HFFc6 (cell line): ENCODE data around the gene PLCB3. TPM values are rescaled to one million over a fixed set of nuclear protein-coding genes. Genes with fewer than 3 reads are reported as not detected.
"Not testable (repeated sequence)": the region's sequence is repeated elsewhere in the genome, so short reads cannot be mapped to it uniquely, and the experiment has no call there.

Source experiments
- DNase-seq: peaks from one replicate; pipeline ENCODE4 v3.0.0-alpha.2; 2018
- H3K27ac Mint-ChIP-seq: 2 replicates; pipeline ENCODE4 v1.8.0; 2020; ENCODE audit warnings: mild to moderate bottlenecking, mixed read lengths
- H3K27me3 Mint-ChIP-seq: 2 replicates; pipeline ENCODE4 v1.8.0; 2021; ENCODE audit warnings: mild to moderate bottlenecking, moderate library complexity, mixed read lengths; ENCODE audit not compliant: insufficient read depth
- H3K36me3 Mint-ChIP-seq: 2 replicates; pipeline ENCODE4 v1.8.0; 2021; ENCODE audit warnings: low read depth, mixed read lengths
- H3K4me1 Mint-ChIP-seq: 2 replicates; pipeline ENCODE4 v1.8.0; 2020; ENCODE audit warnings: low read depth, mixed read lengths
- H3K4me3 Mint-ChIP-seq: 2 replicates; pipeline ENCODE4 v1.8.0; 2020; ENCODE audit warnings: mild to moderate bottlenecking, moderate library complexity, mixed read lengths
- H3K9me3 Mint-ChIP-seq: 2 replicates; pipeline ENCODE4 v1.8.0; 2020; ENCODE audit warnings: mild to moderate bottlenecking, mixed read lengths
- CTCF ChIP-seq: fragments of 200-600 bp; sonication (generic); IDR thresholded peaks from 2 replicates; pipeline ENCODE4 v1.5.0; 2021; ENCODE audit warnings: antibody characterized with exemption, mild to moderate bottlenecking
- total RNA-seq, 6 experiments: library from RNA; stranded (reverse); fragmentation: NEBNext Ultra II Directional; extraction: Animal tissue kit (Norgen Biotek cat#: 25700); gene quantifications; 2 replicates in 1 of 6; 3 replicates in 5 of 6; pipeline ENCODE4 v1.2.3, GENCODE V29; 2021

PLCB3 gene
- total RNA-seq, 6 experiments from 2014 or later: 48.1 to 58.0 (median 51.8) TPM

DNA sequence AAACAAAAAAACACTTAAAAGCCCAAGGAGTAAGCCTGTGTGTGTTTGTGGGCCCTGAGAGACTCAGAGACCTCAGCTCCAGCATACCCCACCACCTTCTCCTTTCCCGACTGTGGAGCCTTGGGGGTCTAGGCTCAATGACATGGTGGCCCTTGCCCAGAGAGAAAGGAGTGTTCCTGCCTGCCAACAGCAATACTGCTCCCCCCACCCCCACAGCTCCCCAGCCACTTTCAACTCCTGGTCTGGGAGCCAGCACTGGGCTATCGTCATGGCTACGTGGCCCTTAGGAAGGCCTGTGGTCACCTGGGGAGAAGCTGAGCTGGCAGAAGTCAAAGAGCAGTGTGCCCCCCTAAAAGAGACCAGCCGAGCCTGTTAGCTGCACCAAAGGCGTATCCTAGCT is 7.2 kb upstream of the PLCB3 start:
- Mint-ChIP-seq H3K4me3 (peak overlapping the region; percentile 90), H3K4me1 (peaks cover 38% of the 10 kb centered on the region), H3K36me3 (peaks cover 16% of the 10 kb centered on the region), H3K27ac (peak overlapping the region; percentile 70), H3K27me3 (peaks cover 4% of the 10 kb centered on the region), H3K9me3 (no peaks in the 10 kb centered on the region)
- no peak for DNase-seq
- no peak for TF ChIP-seq CTCF

GRCh38 chr11:64244966-64245365 is 6.4 kb upstream of the PLCB3 start:
- H3K27me3 Mint-ChIP-seq: peaks cover 4% of the 10 kb centered on the region
- H3K4me3 Mint-ChIP-seq: peak overlapping the region; percentile 95
- H3K36me3 Mint-ChIP-seq: peaks cover 16% of the 10 kb centered on the region
- H3K27ac Mint-ChIP-seq: peak overlapping the region; percentile 95
- no peak for TF ChIP-seq CTCF
- peaks cover 36% of the 10 kb centered on the region for H3K4me1 Mint-ChIP-seq
- no peaks in the 10 kb centered on the region for H3K9me3 Mint-ChIP-seq
- no peak for DNase-seq

DNA sequence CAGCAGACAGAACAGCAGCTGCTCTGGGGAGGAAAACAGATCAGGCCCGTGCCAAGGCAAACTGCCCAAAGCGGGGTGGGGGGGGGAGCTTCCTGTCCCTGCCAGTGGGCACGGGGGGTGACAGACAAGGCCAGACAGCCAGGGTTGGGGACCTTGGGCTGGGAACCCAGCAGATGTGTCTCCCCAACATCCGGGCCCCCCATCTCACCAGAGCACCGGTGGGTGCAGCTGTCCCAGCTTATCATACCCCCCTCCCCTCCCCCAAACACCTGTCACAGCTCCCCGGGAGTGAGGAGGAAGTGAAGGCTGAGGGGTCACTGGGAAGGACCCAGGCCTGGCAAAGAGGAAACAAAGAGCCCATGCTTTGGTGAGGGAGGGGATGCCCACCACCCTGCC is 5.9 kb upstream of the PLCB3 start:
- no peak for DNase-seq
- peak overlapping the region; percentile 95 for H3K4me3 Mint-ChIP-seq
- TF ChIP-seq CTCF: no peak
- no peaks in the 10 kb centered on the region for H3K9me3 Mint-ChIP-seq
- H3K27me3 Mint-ChIP-seq: peaks cover 4% of the 10 kb centered on the region
- peak overlapping the region; percentile 95 for H3K27ac Mint-ChIP-seq
- peaks cover 16% of the 10 kb centered on the region for H3K36me3 Mint-ChIP-seq
- peaks cover 32% of the 10 kb centered on the region for H3K4me1 Mint-ChIP-seq

DNA sequence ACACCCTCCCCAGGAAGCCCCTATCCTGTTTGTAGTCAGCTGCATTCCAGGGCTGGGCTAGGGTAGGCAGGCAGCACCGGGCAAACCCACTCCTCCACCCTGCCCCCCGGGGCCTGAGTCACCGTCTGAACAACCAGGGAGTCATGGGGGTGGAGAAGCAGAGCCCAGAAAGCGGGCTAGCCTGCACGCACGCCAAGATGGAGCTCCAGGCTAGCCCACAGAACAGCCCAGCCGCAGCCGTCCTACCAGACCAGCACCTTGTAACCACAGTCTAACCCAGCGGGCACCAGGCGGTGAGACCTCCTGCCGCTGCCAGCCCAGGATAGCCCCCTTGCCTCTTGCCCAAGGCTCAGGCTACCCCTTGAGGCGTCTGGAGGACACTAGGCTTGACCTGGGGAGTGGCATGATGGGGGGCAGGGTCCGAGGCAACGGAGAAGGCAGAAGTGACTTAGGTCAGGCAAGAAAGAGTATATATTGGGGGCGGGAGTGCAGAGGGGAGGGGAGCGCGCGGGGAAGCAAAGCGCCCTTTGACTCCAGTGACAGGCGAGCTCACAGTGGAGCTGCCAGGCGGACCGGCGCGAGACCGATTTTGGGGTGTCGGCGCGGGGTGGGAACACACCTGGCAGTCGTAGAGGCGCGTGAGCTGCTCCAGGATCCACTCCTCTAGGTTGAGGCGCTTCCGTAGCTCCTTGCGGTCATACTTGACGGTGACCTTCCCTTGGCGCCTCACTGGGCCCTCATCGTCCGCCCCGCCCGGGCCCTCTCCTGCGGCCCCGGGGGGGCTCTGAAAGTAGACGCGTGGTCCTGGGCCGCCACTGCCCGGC is 5.3 kb upstream of the PLCB3 start:
- Mint-ChIP-seq H3K4me3 (peak overlapping the region; percentile 95), H3K27ac (peak overlapping the region; percentile 95), H3K27me3 (peaks cover 4% of the 10 kb centered on the region), H3K9me3 (no peaks in the 10 kb centered on the region), H3K36me3 (peaks cover 16% of the 10 kb centered on the region), H3K4me1 (peaks cover 29% of the 10 kb centered on the region)
- TF ChIP-seq CTCF: no peak
- peak; percentile 88 for DNase-seq

- DNase-seq, H3K9me3 Mint-ChIP-seq, H3K27me3 Mint-ChIP-seq, H3K27ac Mint-ChIP-seq: not testable (repeated sequence)
- peaks cover 16% of the 10 kb centered on the region for H3K36me3 Mint-ChIP-seq
- H3K4me1 Mint-ChIP-seq: peaks cover 29% of the 10 kb centered on the region
- H3K4me3 Mint-ChIP-seq: peak overlapping the region; percentile 89
These were observed 4.8 kb upstream of the PLCB3 start for GRCh38 chr11:64246621-64246870.

DNA sequence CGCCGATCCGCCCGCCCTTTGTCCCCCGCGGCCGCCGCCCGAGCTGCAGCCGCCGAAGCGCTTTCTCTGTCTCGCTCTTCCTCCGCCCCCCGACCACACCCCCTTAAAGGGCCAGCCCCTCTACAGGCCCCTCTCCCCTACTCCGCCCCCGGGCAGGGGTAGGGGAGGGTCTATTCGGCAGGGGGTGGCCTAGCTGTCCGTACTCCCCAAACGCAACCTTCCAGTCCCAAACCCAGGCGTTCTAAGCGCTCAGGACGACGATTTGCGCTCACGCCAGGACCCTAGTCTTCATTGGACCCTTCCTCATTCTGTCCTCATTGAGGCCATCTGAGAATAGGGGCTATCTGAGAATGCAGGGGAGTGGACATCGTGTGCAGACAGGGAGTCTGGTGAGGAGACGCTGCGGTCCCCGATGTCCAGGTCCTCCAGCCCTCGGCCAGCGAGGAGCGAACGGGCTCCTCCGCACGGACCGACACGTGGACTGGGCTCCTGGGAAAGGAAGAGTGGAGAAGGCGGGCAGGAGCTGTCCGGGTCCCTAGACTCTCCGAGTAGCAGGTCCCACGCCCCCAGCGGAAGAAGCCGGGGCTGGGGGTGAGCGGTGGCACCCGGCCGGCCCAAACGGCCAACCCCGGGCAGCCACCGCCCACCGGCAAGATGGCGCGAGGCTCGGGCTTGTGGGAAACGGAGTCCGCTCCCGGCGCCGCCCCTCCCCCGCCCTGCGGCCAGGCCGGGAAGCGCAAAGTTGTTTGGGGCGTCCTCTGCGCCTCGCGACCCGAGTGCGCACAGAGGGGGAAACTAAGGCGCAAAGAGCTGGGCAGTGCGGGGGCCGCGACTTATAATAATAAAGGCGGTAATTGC is 4.2 kb upstream of the PLCB3 start, which contains the start of gene PPP1R14B:
Gene PPP1R14B (minus strand): TSS at position 73 of the 858 bp plus-strand sequence. CDS start 270 bp downstream, outside the sequence.
- H3K4me1 Mint-ChIP-seq: peaks cover 29% of the 10 kb centered on the region
- peak; percentile 90 for DNase-seq
- peak; percentile 54 for TF ChIP-seq CTCF
- no peaks in the 10 kb centered on the region for H3K9me3 Mint-ChIP-seq
- peak within 1 kb of the TSS; percentile 95 for H3K4me3 Mint-ChIP-seq
- H3K27ac Mint-ChIP-seq: peak within 1 kb of the TSS; percentile 95
- peaks cover 4% of the 10 kb centered on the region for H3K27me3 Mint-ChIP-seq
- H3K36me3 Mint-ChIP-seq: peaks cover 16% of the 10 kb centered on the region
